D341Med (cell line): ENCODE measurements around the gene C6orf89.
"Not testable (repeated sequence)": the region's sequence is repeated elsewhere in the genome, so short reads cannot be mapped to it uniquely, and the experiment has no call there.

Experiments
- DNase-seq: peaks from one replicate; pipeline ENCODE4 v3.0.0; 2012; ENCODE audit warnings: low spot score

C6orf89 gene

DNA sequence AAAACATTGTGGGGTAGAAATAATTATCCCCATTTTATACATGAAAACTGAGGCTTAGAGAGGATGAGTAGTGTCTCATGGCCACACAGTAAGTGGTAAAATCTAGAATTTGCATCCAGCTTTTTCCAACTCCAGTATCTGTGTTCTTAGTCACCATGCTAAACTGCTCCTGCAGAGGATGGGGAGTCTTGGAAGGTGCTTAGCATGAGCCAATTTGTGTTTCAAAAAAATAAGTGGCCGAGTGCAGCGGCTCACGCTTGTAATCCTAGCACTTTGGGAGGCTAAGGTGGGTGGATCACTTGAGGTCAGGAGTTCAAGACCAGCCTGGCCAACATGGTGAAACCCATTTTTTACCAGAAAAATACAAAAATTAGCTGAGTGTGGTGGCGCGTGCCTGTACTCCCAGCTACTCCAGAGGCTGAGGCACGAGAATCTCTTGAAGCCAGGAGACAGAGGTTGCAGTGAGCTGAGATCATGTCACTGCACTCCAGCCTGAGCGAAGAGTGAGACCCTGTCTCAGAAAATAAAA, 2.4 kb downstream of the C6orf89 start:
- DNase-seq: no peak

DNA sequence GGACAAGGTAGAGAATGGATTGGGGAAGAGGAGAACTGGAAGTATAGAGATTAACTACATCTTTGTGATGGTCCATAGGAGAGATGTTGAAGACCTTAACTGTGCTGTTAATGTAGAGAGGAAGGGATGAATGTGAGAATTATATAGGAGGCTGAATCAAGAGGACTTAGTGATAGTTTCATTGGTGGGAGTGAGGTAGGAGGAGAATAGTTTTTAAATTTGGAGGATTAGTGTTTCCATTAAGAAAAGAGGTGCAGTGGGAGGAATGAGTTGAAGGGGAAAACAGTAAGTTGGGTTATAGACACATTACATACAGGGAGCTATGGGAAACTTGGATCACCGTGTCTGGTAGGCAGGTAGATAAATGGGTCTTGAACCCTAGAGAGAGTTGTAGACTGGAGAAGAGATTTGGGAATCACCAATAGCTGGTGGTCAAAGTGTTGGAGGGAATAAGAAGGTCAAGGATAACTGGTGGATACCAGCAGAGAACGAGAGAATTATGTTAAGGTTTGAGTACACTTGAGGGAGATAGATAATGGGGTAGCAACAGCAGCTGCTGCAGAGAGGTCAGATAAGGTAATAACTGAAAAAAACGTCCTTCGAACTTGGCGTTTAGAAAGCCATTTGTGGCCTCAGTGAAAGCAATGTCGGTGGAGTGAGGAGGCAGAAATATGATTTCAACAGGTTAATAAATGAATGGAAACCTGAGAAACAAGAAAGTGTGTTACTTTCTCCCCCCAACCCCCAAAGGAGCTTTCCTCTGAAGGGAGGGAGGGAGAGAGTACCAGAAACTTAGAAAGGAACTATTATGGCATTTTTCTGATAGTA, 3.1 kb downstream of the C6orf89 start:
- DNase-seq: no peak

DNA sequence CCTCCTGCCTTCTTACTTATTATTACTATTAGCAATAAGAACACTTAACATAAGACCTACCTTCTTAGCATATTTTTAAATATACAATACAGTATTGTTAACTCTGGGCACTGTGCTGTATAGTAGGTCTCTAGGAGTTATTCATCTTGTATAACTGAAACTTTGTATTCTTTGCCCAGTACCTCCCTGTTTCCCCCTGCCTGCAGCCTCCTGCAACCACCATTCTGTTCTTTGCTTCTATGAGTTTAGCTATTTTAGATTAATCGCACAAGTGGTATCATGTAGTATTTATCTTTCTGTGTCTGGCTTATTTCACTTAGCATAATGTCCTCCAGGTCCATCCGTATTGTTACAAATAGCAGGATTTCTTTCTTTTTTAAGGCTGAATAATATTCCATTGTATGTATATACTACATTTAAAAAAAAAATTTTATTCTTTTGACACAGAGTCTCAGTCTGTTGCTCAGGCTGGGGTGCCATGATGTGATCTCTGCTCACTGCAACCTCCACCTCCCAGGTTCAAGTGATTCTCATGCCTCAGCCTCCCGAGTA, 4.4 kb downstream of the C6orf89 start:
- no peak for DNase-seq

DNA sequence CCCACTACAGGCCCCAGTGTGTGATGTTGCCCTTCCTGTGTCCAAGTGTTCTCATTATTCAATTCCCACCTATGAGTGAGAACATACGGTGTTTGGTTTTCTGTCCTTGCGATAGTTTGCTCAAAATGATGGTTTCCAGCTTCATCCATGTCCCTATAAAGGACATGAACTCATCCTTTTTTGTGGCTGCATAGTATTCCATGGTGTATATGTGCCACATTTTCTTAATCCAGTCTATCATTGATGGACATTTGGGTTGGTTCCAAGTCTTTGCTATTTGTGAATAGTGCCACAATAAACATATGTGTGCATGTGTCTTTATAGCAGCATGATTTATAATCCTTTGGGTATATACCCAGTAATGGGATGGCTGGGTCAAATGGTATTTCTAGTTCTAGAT, 5.4 kb downstream of the C6orf89 start:
- DNase-seq: not testable (repeated sequence)

DNA sequence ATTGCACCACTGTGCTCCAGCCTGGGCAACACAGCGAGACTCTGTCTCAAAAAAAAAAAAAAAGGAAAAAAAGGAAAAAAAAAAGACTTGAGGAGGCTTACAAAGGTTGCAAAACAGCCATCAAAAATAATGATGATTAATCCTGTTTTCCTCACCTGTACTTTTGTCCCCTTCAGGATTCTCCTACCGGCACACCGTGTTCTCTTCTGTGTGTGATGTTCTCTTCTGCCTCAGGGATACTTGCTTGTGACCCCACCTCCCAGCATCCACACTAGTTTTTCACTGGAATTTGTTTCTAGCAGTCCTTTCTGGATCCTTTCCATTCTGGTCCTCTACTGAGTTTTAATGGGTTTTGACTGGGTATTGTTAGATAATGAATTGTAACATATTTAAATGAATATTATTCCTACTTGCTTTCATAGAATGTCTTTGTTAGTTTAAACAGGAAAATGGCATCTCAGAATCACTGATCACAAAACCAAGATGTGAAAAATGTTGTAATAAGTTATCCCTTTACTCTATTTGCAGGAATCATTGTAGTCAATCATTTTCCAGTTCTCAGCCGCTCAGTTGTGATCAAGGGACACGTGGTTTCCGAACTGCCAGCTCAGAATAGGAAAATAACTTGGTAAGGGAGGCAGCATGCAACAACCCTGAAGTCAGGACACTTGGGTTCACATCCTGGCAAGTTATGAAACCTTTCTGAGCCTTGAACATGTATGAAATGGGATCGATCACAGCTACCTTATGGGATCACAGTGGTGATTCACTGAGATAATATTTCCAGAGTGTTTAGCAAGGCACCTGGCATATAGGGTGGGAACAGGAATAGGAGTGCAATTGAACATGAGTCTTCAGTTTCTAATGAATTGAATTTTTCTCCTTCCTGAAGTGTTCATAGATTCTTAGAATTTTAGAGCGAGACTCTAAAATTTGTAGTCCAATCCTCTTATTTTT, 8.5 kb downstream of the C6orf89 start:
- no peak for DNase-seq

DNA sequence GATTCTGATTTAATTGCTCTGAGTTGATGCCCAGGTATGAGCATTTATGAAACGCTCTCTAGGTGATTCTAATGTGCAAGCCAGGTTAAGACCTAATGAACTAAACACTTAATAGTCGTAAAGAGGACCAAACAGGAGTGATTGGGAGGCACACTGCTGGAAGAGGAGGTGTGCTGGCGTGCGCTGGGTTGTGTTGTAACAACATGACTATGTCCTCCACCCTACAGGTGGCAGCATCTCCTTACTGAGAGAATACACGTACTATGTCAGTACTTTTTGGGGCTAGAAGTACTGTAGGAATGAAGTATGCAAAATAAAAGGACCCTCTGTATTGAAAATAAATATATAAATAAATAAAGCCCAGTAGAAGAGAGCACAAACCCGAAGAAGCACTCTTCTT, 11.9 kb downstream of the C6orf89 start:
- no peak for DNase-seq

DNA sequence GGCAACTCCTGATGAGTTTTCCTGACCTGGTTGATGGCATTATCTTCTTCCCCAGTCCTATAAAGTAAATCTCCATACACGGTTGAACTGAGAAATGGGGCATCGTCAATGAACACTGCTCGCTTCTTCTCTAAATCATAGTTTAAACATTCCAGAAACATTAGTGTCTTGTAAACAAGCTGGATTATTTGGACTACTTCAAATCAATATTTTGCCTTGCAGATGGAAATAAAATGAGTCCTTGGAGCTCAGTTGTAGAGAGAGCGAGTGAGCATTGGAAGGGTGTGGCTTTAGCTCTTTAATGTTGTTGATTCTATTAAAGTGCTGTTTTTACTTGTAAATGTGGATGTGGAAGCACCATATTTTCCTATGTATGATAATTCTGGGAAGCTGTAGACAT, 18.4 kb downstream of the C6orf89 start:
- DNase-seq: no peak

DNA sequence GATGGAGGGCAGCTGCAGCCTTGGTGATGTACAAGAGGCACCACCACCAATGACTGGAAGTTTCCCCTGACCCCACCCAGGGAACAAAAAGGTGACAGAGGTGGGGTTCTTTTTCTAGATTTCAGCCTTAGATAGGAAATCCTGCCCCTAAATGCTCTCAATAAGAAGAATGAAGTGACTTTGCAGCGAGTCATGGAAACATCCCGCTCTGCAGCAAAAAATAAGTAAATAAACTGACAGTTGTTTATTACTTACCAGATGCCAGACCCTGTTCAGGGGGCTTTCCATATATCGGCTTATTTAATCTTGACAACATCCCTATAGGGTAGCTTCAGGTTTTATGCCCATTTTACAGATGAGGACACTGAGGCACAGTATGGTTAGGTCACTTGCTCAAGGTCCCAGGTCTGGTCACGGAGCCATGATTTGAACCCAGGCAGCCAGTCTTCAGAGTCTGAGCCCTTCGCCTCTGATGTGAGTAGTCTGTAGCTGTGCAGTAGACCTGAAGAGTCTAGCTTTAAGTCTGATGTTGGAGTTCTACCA, 19.2 kb downstream of the C6orf89 start:
- no peak for DNase-seq

DNA sequence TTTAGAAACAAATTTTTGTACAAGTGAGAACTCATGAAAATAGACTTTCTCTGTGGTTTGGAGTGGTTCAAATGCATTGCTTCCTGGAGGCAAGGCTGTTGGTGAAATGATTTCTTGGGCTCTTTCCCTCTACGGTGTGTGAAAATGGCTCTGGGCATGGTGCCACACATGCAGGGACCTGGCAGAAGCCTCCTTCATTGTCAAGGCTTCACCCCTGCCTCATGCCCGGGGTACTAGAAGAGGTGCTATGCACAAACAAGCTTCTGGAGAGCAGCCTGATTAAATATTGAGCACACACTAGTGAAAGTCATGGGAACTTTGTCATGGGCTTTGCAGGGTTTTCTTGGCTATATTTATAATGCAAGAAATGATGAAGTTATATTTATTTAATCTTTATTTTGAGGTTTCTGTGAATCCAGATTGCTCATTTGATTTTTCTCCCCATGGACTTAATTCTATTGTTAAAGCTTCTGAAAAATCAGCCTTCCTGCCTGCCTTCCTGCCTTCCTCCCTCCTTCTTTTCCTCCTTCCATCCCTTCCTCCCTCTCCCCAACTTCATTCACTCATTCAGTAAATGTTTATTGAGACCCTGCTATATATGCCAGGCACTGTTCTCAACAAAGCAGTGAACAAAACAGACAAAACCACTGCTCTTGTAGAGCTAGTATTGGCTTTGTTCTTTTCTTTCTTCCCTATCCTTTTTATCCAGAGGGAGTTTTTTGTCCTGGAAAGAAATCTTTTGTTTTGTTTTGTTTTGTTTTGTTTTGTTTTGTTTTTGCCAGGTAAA, 21.0 kb downstream of the C6orf89 start:
- DNase-seq: no peak

DNA sequence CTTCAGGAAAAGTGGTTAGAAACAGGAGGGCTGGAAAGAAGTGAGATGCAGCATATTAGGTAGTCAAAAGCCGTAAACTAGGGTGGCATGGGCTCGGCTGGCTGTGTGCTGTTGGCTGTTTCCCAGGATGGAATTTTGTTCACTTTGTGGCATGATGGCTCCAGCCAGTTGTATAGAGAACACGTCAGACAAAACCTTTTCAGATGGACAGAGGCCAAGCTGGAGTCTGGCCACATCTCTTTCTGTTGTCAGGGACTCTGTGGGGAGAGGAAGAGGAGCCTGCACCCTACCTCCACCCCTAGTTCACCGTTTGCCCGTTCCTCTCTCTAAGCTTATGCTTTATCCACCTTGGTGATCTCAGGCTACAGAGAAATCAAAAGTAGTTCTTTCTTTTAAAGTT, 22.0 kb downstream of the C6orf89 start:
- no peak for DNase-seq

DNA sequence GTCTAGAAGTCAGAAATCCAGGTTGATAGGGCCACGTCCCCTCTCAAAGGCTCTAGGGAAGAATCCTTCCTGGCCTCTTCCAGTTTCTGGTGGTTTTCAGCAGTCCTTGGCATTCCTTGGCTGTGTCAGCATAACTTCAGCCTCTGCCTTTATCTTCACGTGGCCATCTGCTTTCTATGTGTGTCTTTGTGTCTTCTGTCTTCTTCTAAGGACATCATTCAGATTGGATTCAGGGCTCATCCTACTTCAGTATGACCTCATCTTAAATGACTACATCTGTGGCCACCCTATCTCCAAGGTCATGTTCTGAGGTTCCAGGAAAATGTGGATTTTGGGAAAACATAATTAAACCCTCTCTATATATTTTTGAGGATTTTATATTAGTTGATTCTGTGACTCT, 23.0 kb downstream of the C6orf89 start:
- DNase-seq: no peak

DNA sequence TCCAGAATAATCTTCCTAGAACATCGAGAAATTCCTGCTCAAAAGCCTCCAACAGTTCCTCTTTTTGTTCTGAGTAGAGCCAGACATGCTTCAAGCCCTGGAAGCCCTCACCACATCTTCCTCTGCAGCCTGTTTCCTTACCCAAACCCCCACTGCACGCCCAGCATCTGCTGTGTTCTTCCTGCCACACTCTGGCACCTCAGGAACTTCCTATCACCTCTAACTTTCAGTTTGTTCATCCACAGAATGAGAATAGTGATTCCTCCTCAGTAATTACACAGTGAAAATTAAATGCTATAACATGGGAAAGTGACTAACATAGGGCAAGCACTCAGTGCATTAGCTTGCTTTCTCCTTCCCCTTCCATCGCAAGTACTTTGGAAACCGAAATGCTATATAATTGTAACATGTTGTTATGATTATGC, 26.3 kb downstream of the C6orf89 start:
- DNase-seq: no peak

DNA sequence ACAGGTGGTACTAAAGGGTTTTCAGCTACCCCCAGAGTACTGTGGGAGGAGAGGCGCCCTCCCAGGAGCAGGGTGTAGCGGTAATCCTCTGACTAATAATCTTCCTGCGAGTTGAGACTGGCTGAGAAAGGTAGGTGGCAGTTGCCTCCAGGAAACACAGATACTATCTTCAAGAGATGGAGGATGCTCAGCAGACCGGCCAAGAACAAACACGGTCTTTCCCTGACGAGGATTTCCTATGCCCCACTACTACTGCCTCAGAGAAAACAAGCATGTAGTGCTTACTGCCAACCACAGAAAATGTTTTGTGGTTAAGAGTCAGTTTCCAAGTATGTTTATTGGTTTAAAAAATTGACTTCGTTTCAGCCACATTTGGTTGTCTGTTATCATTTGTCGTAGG, 26.8 kb downstream of the C6orf89 start:
- DNase-seq: no peak

DNA sequence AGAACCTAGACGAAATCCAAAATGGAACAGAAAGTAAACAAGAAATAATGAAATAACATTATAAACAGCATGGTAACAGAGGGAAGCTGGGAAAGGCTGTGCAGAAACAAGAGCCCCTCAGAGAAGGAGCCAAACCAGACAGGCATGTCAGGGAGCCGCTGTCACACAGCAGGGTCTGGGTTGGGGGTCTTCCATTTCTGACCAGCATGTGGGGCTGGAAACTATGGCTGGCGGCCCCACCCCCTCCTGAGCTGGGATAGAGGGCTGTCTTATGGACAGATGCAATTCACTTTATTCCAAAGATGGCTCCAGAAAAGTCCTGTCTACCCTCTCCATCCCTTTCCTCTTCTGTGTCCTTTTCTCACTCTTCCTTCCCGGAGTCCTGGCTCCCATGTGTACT, 27.3 kb downstream of the C6orf89 start:
- no peak for DNase-seq

DNA sequence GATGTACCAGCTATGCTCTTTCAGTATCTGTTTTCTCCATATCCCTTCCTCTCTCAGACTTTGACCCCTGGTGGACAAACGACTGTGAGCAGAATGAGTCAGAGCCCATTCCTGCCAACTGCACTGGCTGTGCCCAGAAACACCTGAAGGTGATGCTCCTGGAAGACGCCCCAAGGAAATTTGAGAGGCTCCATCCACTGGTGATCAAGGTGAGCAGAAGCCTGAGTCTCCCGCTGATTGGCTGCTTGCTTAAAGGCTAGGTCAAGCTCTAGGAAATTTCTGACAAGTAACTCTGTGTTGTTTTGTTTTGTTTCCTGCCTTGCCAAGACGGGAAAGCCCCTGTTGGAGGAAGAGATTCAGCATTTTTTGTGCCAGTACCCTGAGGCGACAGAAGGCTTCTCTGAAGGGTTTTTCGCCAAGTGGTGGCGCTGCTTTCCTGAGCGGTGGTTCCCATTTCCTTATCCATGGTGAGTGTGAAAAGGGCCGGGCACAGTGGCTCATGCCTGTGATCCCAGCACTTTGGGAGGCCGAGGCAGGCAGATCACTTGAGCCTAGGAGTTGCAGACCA, 28.6 kb downstream of the C6orf89 start:
- DNase-seq: no peak

DNA sequence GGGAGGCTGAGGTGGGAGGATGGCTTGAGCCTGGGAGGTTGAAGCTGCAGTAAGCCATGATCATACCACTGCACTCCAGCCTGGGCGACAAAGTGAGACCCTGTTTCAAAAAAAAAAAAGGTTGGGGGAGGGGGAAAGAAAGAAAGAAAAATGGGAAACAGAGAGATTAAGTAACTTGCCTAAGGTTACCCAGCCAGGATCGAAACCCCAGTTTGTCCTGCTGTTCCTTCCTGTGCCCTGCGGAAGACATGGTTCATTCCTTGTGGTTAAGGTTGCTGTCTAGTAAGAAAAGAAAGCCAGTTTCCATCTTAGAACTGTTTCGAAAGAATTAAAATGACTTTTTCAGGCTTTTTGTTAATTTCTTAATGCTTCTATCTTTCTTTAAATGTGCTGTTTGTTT, 29.8 kb downstream of the C6orf89 start:
- DNase-seq: no peak

DNA sequence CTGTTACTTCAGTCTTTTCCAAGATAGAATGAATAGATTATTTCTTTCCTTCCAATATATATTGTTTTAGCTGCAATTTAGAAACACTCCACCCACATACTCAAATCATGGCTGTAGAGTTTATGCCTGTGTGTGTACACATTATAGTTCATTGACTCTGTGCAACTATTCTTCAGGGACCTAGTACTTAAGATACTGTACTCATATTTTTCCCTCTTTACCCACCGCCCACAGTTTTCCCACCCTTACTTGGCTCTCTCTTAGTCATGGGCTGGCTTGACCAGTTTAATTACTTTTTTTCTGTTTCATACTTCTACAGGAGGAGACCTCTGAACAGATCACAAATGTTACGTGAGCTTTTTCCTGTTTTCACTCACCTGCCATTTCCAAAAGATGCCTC, 30.4 kb downstream of the C6orf89 start:
- DNase-seq: no peak

DNA sequence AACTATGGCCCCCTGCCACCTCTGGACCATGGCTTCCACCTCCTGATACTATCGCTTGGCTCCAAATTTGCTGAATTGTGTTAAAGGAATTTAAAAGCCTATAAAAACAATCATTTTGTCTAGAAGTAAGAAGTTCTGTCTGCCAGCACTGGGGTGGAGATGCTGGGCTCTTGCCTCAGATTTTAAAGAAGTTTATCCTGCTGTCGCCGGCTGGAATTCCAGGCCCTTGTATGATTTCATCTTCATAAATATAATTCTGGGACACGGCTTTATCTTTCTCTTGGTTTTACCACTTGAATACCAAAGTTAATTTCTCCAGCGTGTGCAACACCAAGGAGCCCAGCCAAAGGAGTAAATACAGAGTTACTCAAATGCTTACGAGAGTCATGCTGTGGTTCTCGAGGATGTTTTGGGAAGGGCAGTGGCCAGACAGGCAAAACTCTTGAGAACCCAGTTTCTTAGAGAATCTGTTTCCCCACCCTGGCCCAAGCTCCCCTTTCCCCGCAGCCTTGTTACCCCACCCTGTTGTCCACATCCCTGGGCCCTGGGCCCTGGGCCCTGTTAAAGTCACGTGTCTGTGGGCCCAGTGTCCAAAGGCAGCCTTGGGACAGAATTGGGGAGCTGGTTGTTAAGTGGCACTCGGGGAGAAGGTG, 31.9 kb downstream of the C6orf89 start:
- DNase-seq: no peak

DNA sequence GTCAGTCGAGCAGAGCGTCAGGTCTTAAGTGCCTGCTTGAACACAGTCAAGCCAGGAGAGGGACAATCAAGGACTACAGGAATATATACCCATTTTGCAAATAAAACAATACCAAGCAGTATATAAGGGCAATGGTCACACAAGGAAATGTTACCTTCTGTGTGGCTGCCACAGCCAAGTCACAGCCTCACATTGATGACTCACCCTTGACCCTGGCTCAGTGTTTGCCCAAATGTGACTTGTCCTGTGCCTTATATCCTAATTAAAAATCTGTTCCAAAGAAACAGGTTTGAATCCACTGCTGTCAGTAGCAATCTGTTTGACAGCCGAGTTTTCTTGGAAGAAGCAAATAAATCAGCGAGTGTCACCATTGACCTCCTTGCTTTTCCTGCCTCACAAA, 34.3 kb downstream of the C6orf89 start:
- DNase-seq: no peak

DNA sequence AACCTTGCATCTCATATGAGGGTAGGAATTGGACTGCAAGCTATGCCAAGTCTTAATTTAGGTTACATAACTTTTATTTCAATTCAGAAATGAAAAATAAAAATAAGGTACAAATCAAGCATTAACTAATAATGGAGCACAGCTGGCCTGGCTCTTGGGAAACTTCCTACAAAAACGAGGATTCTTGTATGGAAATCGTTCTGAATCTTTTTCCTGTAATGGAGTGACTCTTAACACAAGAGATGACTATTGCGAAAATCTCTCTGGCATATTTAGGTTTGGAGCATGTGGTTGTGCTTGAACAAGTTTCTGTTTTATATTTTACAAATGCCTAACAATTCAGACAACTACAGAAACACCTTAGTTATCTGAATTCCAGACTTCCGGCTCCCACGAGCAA, 34.8 kb downstream of the C6orf89 start:
- DNase-seq: no peak

DNA sequence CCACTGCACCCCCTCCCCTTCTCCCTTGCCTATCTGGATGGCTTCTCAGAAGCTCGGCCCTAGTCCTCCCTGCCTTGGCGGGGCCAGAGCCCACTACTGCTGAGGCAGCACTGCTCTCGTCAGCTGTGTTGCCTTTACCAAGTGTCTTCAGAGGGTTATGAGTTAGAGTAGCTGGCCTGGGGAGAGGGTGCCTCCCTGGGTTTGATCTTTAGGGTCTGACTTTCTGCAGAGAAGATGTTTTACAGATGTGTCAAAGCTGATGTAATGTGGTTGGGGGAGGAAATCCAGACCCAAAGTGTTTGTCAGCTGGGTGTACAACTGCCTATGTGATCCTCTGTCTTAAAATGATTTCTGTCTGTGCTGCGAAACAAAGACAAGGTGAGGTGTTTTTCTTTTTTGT, 38.4 kb downstream of the C6orf89 start:
- DNase-seq: no peak
